ENCODE measurements around the gene PSMD1.

The PSMD1 gene

GRCh38 chr2:231211486-231211885 lies 154.8 kb downstream of the PSMD1 start:
- ATAC-seq (ENCODE audit: insufficient read depth, low read depth): no peak
- Histone ChIP-seq H3K27me3 (ENCODE audit: insufficient read depth, low read length, poor library complexity) (no peaks in the 10 kb centered on the region), H3K9me3 (ENCODE audit: insufficient read depth, low read length, severe bottlenecking) (no peaks in the 10 kb centered on the region), H3K36me3 (ENCODE audit: insufficient read depth, low read length) (peaks cover 6% of the 10 kb centered on the region; the same call in 1 of the 2 replicates), H3K79me2 (ENCODE audit: insufficient read depth, low read length) (no peaks in the 10 kb centered on the region), H4K20me1 (ENCODE audit: insufficient read depth, low read length) (no peaks in the 10 kb centered on the region), H3K9ac (ENCODE audit: low read depth, low read length) (no peak overlapping the region), H3K4me1 (ENCODE audit: insufficient read depth, low read length) (no peaks in the 10 kb centered on the region), H3K4me2 (ENCODE audit: insufficient read depth, low read length) (no peak overlapping the region), H2AFZ (ENCODE audit: low read depth, low read length) (no peak overlapping the region), H3K27ac (ENCODE audit: low read length) (no peak overlapping the region), H3K4me3 (ENCODE audit: low read depth in 1 of 2, low read length in 2 of 2) (no peak overlapping the region)
- TF ChIP-seq CTCF (IDR thresholded peaks at IDR 0.05; ENCODE audit: borderline replicate concordance, extremely low read depth, low read length, poor library complexity, severe bottlenecking) (no peak), EZH2 (IDR thresholded peaks at IDR 0.05; ENCODE audit: borderline replicate concordance, low read depth, low read length, severe bottlenecking) (no peak)
- DNase-seq: no peak

GRCh38 chr2:231212329-231212845 lies 155.7 kb downstream of the PSMD1 start:
- Histone ChIP-seq H3K79me2 (ENCODE audit: insufficient read depth, low read length) (no peaks in the 10 kb centered on the region), H3K27ac (ENCODE audit: low read length) (no peak overlapping the region), H3K4me1 (ENCODE audit: insufficient read depth, low read length) (no peaks in the 10 kb centered on the region), H4K20me1 (ENCODE audit: insufficient read depth, low read length) (no peaks in the 10 kb centered on the region), H3K27me3 (ENCODE audit: insufficient read depth, low read length, poor library complexity) (no peaks in the 10 kb centered on the region), H2AFZ (ENCODE audit: low read depth, low read length) (no peak overlapping the region), H3K4me3 (ENCODE audit: low read depth in 1 of 2, low read length in 2 of 2) (no peak overlapping the region), H3K9me3 (ENCODE audit: insufficient read depth, low read length, severe bottlenecking) (no peaks in the 10 kb centered on the region), H3K4me2 (ENCODE audit: insufficient read depth, low read length) (no peak overlapping the region), H3K36me3 (ENCODE audit: insufficient read depth, low read length) (peaks cover 6% of the 10 kb centered on the region; the same call in 1 of the 2 replicates), H3K9ac (ENCODE audit: low read depth, low read length) (no peak overlapping the region)
- ATAC-seq (ENCODE audit: insufficient read depth, low read depth) (no peak), DNase-seq (no peak)
- no peak for TF ChIP-seq CTCF (IDR thresholded peaks at IDR 0.05; ENCODE audit: borderline replicate concordance, extremely low read depth, low read length, poor library complexity, severe bottlenecking)
- TF ChIP-seq EZH2 (IDR thresholded peaks at IDR 0.05; ENCODE audit: borderline replicate concordance, low read depth, low read length, severe bottlenecking): no peak

- peaks cover 6% of the 10 kb centered on the region; the same call in 1 of the 2 replicates for H3K36me3 ChIP-seq (ENCODE audit: insufficient read depth, low read length)
- no peaks in the 10 kb centered on the region for H4K20me1 ChIP-seq (ENCODE audit: insufficient read depth, low read length)
- no peak for TF ChIP-seq CTCF (IDR thresholded peaks at IDR 0.05; ENCODE audit: borderline replicate concordance, extremely low read depth, low read length, poor library complexity, severe bottlenecking)
- no peak for TF ChIP-seq EZH2 (IDR thresholded peaks at IDR 0.05; ENCODE audit: borderline replicate concordance, low read depth, low read length, severe bottlenecking)
- no peaks in the 10 kb centered on the region for H3K27me3 ChIP-seq (ENCODE audit: insufficient read depth, low read length, poor library complexity)
- no peak overlapping the region for H3K4me2 ChIP-seq (ENCODE audit: insufficient read depth, low read length)
- DNase-seq (no peak), ATAC-seq (ENCODE audit: insufficient read depth, low read depth) (no peak)
- no peak overlapping the region for H3K27ac ChIP-seq (ENCODE audit: low read length)
- H3K4me3 ChIP-seq (ENCODE audit: low read depth in 1 of 2, low read length in 2 of 2): no peak overlapping the region
- no peaks in the 10 kb centered on the region for H3K9me3 ChIP-seq (ENCODE audit: insufficient read depth, low read length, severe bottlenecking)
- no peak overlapping the region for H2AFZ ChIP-seq (ENCODE audit: low read depth, low read length)
- no peak overlapping the region for H3K9ac ChIP-seq (ENCODE audit: low read depth, low read length)
- peaks cover under 1% of the 10 kb centered on the region; the same call in 1 of the 2 replicates for H3K4me1 ChIP-seq (ENCODE audit: insufficient read depth, low read length)
- no peaks in the 10 kb centered on the region for H3K79me2 ChIP-seq (ENCODE audit: insufficient read depth, low read length)
These were observed 157.4 kb downstream of the PSMD1 start for GRCh38 chr2:231213931-231214642.

All from DND-41 (cell line).